Gastrocnemius medialis (tissue), 4 donors: ENCODE results near the gene SLC22A6.

ENCODE experiments used
- CTCF ChIP-seq, 5 experiments: fragments of 450-650 bp in 3 of 5; fragments of 200-600 bp in 2 of 5; sonication (generic) in 2 of 5; IDR thresholded peaks in 4 of 5; conservative IDR thresholded peaks in 1 of 5; 1 replicate in 4 of 5; 2 replicates in 1 of 5; pipeline ENCODE4 v1.5.1; 2016 to 2019; ENCODE audit warnings: antibody characterized with exemption in 5 of 5, mild to moderate bottlenecking in 3 of 5, moderate library complexity in 3 of 5
- POLR2A ChIP-seq, 2 donors: fragments of 450-650 bp; IDR thresholded peaks; one replicate each; pipeline ENCODE4 v1.6.1; 2017; ENCODE audit warnings: antibody characterized with exemption in 2 of 2, mild to moderate bottlenecking in 2 of 2, moderate library complexity in 2 of 2

GRCh38 chr11:62957147-62957546 lies 27.6 kb downstream of the SLC22A6 start:
- TF ChIP-seq CTCF (IDR thresholded peaks at IDR 0.05 in 4 of 5, conservative IDR thresholded peaks at IDR 0.05 in 1 of 5), result no peak
- TF ChIP-seq POLR2A (IDR thresholded peaks at IDR 0.05), result no peak
